ENCODE data around the gene TNRC6A.

- TF ChIP-seq SUZ12 (IDR thresholded peaks at IDR 0.05; ENCODE audit: extremely low read depth, insufficient read depth, insufficient read length): no peak
- no peak for TF ChIP-seq YY1 (IDR thresholded peaks at IDR 0.05; ENCODE audit: insufficient read depth, insufficient read length)
- no peak for TF ChIP-seq ZNF274 (IDR thresholded peaks at IDR 0.05; ENCODE audit: low read depth, low read length)
Observed at GRCh38 chr16:24700549-24701392, 28.7 kb upstream of the TNRC6A start.

Measured in NT2/D1 (cell line).